Loucy (cell line): Measurements from ENCODE around the gene STK39.

ENCODE experiments used
- H2AFZ ChIP-seq: fragments of 200-600 bp; sonication (generic); 2 replicates; pipeline ENCODE4 v1.6.0; 2016; ENCODE audit warnings: antibody characterized with exemption, mild to moderate bottlenecking, low read length, moderate library complexity
- H3F3A ChIP-seq: fragments of 200-600 bp; 2 replicates; pipeline ENCODE4 v1.6.0; 2016; ENCODE audit warnings: antibody characterized with exemption, low read depth, mild to moderate bottlenecking
- H3K27me3 ChIP-seq: fragments of 200-600 bp; sonication (generic); 2 replicates; pipeline ENCODE4 v1.6.1; 2014; ENCODE audit warnings: low read length, mild to moderate bottlenecking; ENCODE audit not compliant: insufficient read depth, poor library complexity, severe bottlenecking
- H3K36me3 ChIP-seq: fragments of 200-600 bp; sonication (generic); 2 replicates; pipeline ENCODE4 v1.6.1; 2016; ENCODE audit warnings: low read length; ENCODE audit not compliant: insufficient read depth
- H3K4me1 ChIP-seq: fragments of 200-600 bp; sonication (generic); 2 replicates; pipeline ENCODE4 v1.5.1; 2014; ENCODE audit warnings: low read length, mild to moderate bottlenecking; ENCODE audit not compliant: insufficient read depth, poor library complexity, severe bottlenecking
- H3K4me2 ChIP-seq: fragments of 200-600 bp; sonication (generic); 2 replicates; pipeline ENCODE4 v1.6.0; 2014; ENCODE audit warnings: antibody characterized with exemption, low read length, low read depth, mild to moderate bottlenecking; ENCODE audit not compliant: poor library complexity, severe bottlenecking
- H3K4me3 ChIP-seq: fragments of 200-600 bp; sonication (generic); 2 replicates; pipeline ENCODE4 v1.5.1; 2014; ENCODE audit warnings: low read length, mild to moderate bottlenecking, mixed read lengths; ENCODE audit not compliant: poor library complexity, severe bottlenecking
- H3K79me2 ChIP-seq: fragments of 200-600 bp; sonication (generic); 2 replicates; pipeline ENCODE4 v1.6.1; 2014; ENCODE audit warnings: low read length; ENCODE audit not compliant: insufficient read depth
- H3K9ac ChIP-seq: fragments of 200-600 bp; sonication (generic); 2 replicates; pipeline ENCODE4 v1.6.0; 2014; ENCODE audit warnings: mild to moderate bottlenecking, low read depth, low read length, moderate library complexity; ENCODE audit not compliant: poor library complexity, severe bottlenecking
- H3K9me2 ChIP-seq: fragments of 200-600 bp; sonication (generic); replicated peaks from 2 replicates; pipeline ENCODE4 v1.6.1; 2016; ENCODE audit warnings: low read depth, low read length, mixed read lengths
- H3K9me3 ChIP-seq: fragments of 200-600 bp; sonication (generic); 2 replicates; pipeline ENCODE4 v1.6.1; 2014; ENCODE audit warnings: mild to moderate bottlenecking, antibody characterized with exemption, low read length, low read depth; ENCODE audit not compliant: insufficient read depth
- H4K20me1 ChIP-seq: fragments of 200-600 bp; sonication (generic); 2 replicates; pipeline ENCODE4 v1.6.0; 2014; ENCODE audit warnings: antibody characterized with exemption, low read length, mild to moderate bottlenecking; ENCODE audit not compliant: insufficient read depth, poor library complexity, severe bottlenecking
- CTCF ChIP-seq: fragments of 200-600 bp; sonication (generic); conservative IDR thresholded peaks from 2 replicates; pipeline ENCODE4 v1.5.1; 2014; ENCODE audit warnings: mild to moderate bottlenecking, antibody characterized with exemption, low read length
- EZH2phosphoT487 ChIP-seq: fragments of 200-600 bp; IDR thresholded peaks from 2 replicates; pipeline ENCODE4 v1.6.1; 2018; ENCODE audit warnings: antibody characterized with exemption, mild to moderate bottlenecking, moderate library complexity, borderline replicate concordance

The STK39 gene

DNA sequence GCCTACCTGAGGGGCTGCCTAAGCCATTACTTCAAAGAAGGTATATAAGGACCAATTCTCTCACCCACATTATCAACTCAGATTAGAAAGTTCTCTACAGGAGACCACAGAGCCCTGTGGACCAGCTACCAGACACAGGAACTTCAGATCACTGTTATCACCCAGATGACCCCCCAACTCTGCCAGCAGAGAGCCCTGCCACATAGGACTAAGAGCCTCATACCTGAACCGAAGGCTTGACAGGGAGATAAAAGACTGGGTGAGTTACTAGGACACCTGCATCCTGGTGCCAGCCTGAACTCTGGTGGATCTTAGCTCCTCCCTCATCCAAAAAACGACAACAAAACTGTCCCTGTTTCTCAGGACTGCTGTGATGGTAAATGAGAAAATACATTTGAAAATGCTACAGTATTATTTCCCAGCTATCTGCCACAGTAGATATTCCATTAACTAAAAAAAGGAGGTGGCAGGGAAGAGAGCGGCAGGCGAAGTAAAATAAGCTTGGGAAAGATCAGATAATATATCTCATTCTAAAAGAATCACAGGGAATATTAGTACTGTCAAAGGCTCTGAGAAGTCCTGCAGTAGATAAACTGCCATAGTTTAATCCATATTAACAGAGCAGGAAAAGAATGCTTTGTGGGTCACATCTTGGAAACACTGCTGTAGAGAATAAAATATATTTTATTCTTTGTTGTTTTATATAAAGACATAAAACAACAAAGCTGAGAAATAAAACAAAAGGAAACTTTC lies 79.7 kb downstream of the STK39 start:
- Histone ChIP-seq H4K20me1 (no peaks in the 10 kb centered on the region), H2AFZ (no peak overlapping the region), H3K9me2 (no peaks in the 10 kb centered on the region), H3K4me3 (no peak overlapping the region), H3K27me3 (no peaks in the 10 kb centered on the region), H3K36me3 (peaks cover 52% of the 10 kb centered on the region; the same call in 1 of the 2 replicates), H3K4me1 (peaks cover 20% of the 10 kb centered on the region), H3K4me2 (no peak overlapping the region), H3F3A (no peaks in the 10 kb centered on the region), H3K9ac (no peak overlapping the region), H3K79me2 (peaks cover 57% of the 10 kb centered on the region), H3K9me3 (no peaks in the 10 kb centered on the region)
- no peak for TF ChIP-seq EZH2phosphoT487
- no peak for TF ChIP-seq CTCF

GRCh38 chr2:168166902-168167510 lies 80.4 kb downstream of the STK39 start:
- Histone ChIP-seq H3K4me3 (no peak overlapping the region), H3K9me2 (no peaks in the 10 kb centered on the region), H2AFZ (no peak overlapping the region), H3K9me3 (no peaks in the 10 kb centered on the region), H3K9ac (no peak overlapping the region), H3K79me2 (peaks cover 51% of the 10 kb centered on the region), H4K20me1 (no peaks in the 10 kb centered on the region), H3F3A (no peaks in the 10 kb centered on the region), H3K4me2 (no peak overlapping the region), H3K36me3 (peaks cover 51% of the 10 kb centered on the region; the same call in 1 of the 2 replicates), H3K4me1 (peaks cover 20% of the 10 kb centered on the region), H3K27me3 (no peaks in the 10 kb centered on the region)
- TF ChIP-seq CTCF = no peak
- TF ChIP-seq EZH2phosphoT487 = no peak

DNA sequence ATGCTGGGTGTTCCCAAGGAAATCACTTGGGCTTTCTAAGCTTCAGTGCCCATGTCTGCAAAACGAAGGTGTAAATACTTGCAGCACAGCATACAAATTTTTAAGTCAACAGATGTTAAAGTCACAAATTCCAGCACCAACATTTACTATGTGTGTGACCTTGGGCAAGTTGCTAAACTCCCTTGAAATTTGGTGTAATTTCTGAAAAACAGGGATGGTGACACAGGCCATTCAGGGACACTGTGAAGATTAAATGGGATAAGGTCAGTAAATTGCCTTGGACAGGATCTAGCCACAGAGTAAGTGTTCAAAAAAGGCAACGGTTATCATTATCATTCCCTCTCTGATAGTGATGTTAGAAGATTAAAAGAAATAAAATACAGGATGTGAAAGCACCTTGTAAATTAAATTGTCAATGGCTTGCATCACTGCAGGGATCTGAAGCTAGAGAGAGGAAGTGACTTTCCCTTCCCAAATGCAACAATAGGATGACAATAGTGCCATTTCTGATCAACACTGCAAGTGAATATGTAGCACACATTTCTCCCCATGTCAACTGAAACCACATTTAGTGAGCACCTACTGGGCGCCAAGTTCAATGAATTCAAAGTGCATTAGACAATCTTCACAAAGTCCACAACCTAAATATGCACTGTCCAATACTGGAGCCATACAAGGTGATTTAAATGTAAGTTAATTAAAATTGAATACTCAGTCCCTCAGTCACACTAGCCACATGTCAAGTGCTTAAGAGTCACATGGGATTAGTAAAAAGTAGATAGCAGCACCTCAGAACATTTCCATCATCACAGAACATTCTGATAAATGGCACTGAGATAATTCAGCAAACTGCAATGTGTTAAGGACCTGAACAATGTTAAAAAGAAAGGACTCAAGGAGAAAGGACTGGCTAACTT lies 81.2 kb downstream of the STK39 start:
- TF ChIP-seq CTCF (no peak), EZH2phosphoT487 (no peak)
- Histone ChIP-seq H3K9me3 (no peaks in the 10 kb centered on the region), H4K20me1 (no peaks in the 10 kb centered on the region), H3K4me1 (peaks cover 20% of the 10 kb centered on the region), H3K36me3 (peaks cover 52% of the 10 kb centered on the region; the same call in 1 of the 2 replicates), H3K27me3 (no peaks in the 10 kb centered on the region), H3K79me2 (peaks cover 44% of the 10 kb centered on the region), H3K9me2 (no peaks in the 10 kb centered on the region), H3F3A (no peaks in the 10 kb centered on the region), H3K9ac (no peak overlapping the region), H3K4me3 (no peak overlapping the region), H3K4me2 (no peak overlapping the region), H2AFZ (no peak overlapping the region)
